IMR-90 (cell line): ENCODE results near the gene SLF1. TPM values are rescaled to one million over a fixed set of nuclear protein-coding genes. Genes with fewer than 3 reads are reported as not detected.

Experiments
- ATAC-seq: fragments of 200-7000 bp; cut with Tn5 transposase; 2 replicates; pipeline ENCODE4 v1.9.1; 2020; ENCODE audit warnings: low read depth, mild to moderate bottlenecking, moderate library complexity
- BruUV-seq: library from RNA; stranded (reverse); fragments of 400-500 nt; replicated peaks from 2 replicates; lab custom pipeline; 2021; lab: Mats Ljungman, UMichigan
- CTCF ChIA-PET: fragments of 300-600 bp; formaldehyde crosslinking; extraction: SDS; loops from one replicate; lab custom pipeline; 2021; ENCODE audit warnings: antibody characterized with exemption; lab: Yijun Ruan, JAX
- POLR2A ChIA-PET: fragments of 300-600 bp; sonication (Branson Sonifier 250); formaldehyde crosslinking; loops from one replicate; lab custom pipeline; 2022; ENCODE audit warnings: antibody characterized with exemption; ENCODE audit not compliant: unreplicated experiment; lab: Charles Lee
- DNase-seq: peaks from one replicate; pipeline ENCODE4 v3.0.0; 2013
- H2AFZ ChIP-seq: replicated peaks from 2 replicates; pipeline ENCODE3; 2013; ENCODE audit warnings: low read length, mild to moderate bottlenecking; ENCODE audit not compliant: poor library complexity
- H2AK5ac ChIP-seq: 2 replicates; pipeline ENCODE4 v1.6.1; 2013; ENCODE audit warnings: low read depth, low read length, inconsistent platforms
- H2AK9ac ChIP-seq: replicated peaks from 2 replicates; pipeline ENCODE3; 2013; ENCODE audit warnings: mild to moderate bottlenecking, low read depth, low read length, moderate library complexity; ENCODE audit not compliant: poor library complexity
- H2BK120ac ChIP-seq: 2 replicates; pipeline ENCODE4 v1.6.1; 2013; ENCODE audit warnings: low read depth, low read length, inconsistent platforms
- H2BK15ac ChIP-seq: 3 replicates; pipeline ENCODE4 v1.6.1; 2013; ENCODE audit warnings: low read depth, low read length, inconsistent platforms
- H2BK20ac ChIP-seq: 2 replicates; pipeline ENCODE4 v1.6.1; 2013; ENCODE audit warnings: low read depth, mild to moderate bottlenecking, inconsistent platforms, low read length, moderate library complexity
- H2BK5ac ChIP-seq: 2 replicates; pipeline ENCODE4 v1.6.1; 2013; ENCODE audit warnings: mild to moderate bottlenecking, low read depth, low read length, inconsistent platforms; ENCODE audit not compliant: poor library complexity, severe bottlenecking
- H3K14ac ChIP-seq: replicated peaks from 2 replicates; pipeline ENCODE4 v1.6.1; 2013; ENCODE audit warnings: low read depth, low read length, inconsistent platforms
- H3K18ac ChIP-seq: 2 replicates; pipeline ENCODE4 v1.6.1; 2013; ENCODE audit warnings: low read depth, low read length, control low read depth
- H3K23ac ChIP-seq: 2 replicates; pipeline ENCODE4 v1.6.1; 2013; ENCODE audit warnings: low read depth, low read length, inconsistent platforms
- H3K27ac ChIP-seq: 2 replicates; pipeline ENCODE4 v1.5.1; 2013; ENCODE audit warnings: mild to moderate bottlenecking, control low read depth, low read length; ENCODE audit not compliant: insufficient read depth
- H3K27me3 ChIP-seq: 2 replicates; pipeline ENCODE4 v1.6.1; 2013; ENCODE audit warnings: low read length; ENCODE audit not compliant: control insufficient read depth, insufficient read depth
- H3K36me3 ChIP-seq: 2 replicates; pipeline ENCODE4 v1.6.1; 2013; ENCODE audit warnings: low read length, mixed read lengths; ENCODE audit not compliant: control insufficient read depth, insufficient read depth
- H3K4ac ChIP-seq: 2 replicates; pipeline ENCODE4 v1.6.1; 2013; ENCODE audit warnings: low read depth, low read length, inconsistent platforms
- H3K4me1 ChIP-seq: 2 replicates; pipeline ENCODE4 v1.6.1; 2013; ENCODE audit warnings: low read length, mixed read lengths; ENCODE audit not compliant: control insufficient read depth, insufficient read depth
- H3K4me2 ChIP-seq: 2 replicates; pipeline ENCODE4 v1.6.1; 2013; ENCODE audit warnings: low read depth, mild to moderate bottlenecking, control low read depth, low read length, moderate library complexity
- H3K4me3 ChIP-seq: 2 replicates; pipeline ENCODE4 v1.5.1; 2013; ENCODE audit warnings: low read depth, mild to moderate bottlenecking, control low read depth, low read length, moderate library complexity; ENCODE audit not compliant: insufficient read depth
- H3K56ac ChIP-seq: 2 replicates; pipeline ENCODE4 v1.6.1; 2013; ENCODE audit warnings: low read length, inconsistent platforms; ENCODE audit not compliant: insufficient read depth; ENCODE audit errors: extremely low read depth
- H3K79me1 ChIP-seq, 2 experiments: 2 replicates each; pipeline ENCODE4 v1.6.1; 2013; ENCODE audit warnings: low read length in 2 of 2, inconsistent platforms in 1 of 2, low read depth in 1 of 2
- H3K9ac ChIP-seq: 2 replicates; pipeline ENCODE4 v1.6.1; 2013; ENCODE audit warnings: low read depth, low read length, control low read depth
- H3K9me1 ChIP-seq: 2 replicates; pipeline ENCODE4 v1.6.1; 2013; ENCODE audit warnings: low read length, inconsistent platforms; ENCODE audit not compliant: insufficient read depth
- H3K9me3 ChIP-seq: 2 replicates; pipeline ENCODE4 v1.6.1; 2013; ENCODE audit warnings: low read length; ENCODE audit not compliant: control insufficient read depth, insufficient read depth
- H4K20me1 ChIP-seq: 2 replicates; pipeline ENCODE4 v1.6.1; 2013; ENCODE audit warnings: low read length, inconsistent platforms; ENCODE audit not compliant: insufficient read depth
- H4K5ac ChIP-seq: 2 replicates; pipeline ENCODE4 v1.6.1; 2013; ENCODE audit warnings: mild to moderate bottlenecking, low read depth, low read length, control low read depth
- H4K8ac ChIP-seq, 2 experiments: 2 replicates each; pipeline ENCODE4 v1.6.1; 2013; ENCODE audit warnings: low read depth in 2 of 2, low read length in 2 of 2, control low read depth in 1 of 2, inconsistent platforms in 1 of 2
- H4K91ac ChIP-seq: 2 replicates; pipeline ENCODE4 v1.6.1; 2013; ENCODE audit warnings: low read depth, low read length, inconsistent platforms; ENCODE audit not compliant: insufficient read depth
- BHLHE40 ChIP-seq: fragments of 150-350 bp; IDR thresholded peaks from 2 replicates; pipeline ENCODE4 v1.6.1; 2016; ENCODE audit warnings: mild to moderate bottlenecking, low read depth, low read length
- MAZ ChIP-seq: IDR thresholded peaks from 2 replicates; pipeline ENCODE4 v1.6.1; 2012; ENCODE audit warnings: low read depth, mild to moderate bottlenecking, low read length, improper control_type of control experiment, moderate library complexity, borderline replicate concordance
- MXI1 ChIP-seq: IDR thresholded peaks from 2 replicates; pipeline ENCODE4 v1.6.1; 2012; ENCODE audit warnings: low read depth, mild to moderate bottlenecking, low read length, moderate library complexity, borderline replicate concordance
- NFE2L2 ChIP-seq: fragments of 150-350 bp; IDR thresholded peaks from 2 replicates; pipeline ENCODE4 v1.6.1; 2016; ENCODE audit warnings: low read depth, mild to moderate bottlenecking, low read length
- POLR2A ChIP-seq: IDR thresholded peaks from 2 replicates; pipeline ENCODE4 v1.6.1; 2012; ENCODE audit warnings: mild to moderate bottlenecking, low read depth, low read length
- RAD21 ChIP-seq: IDR thresholded peaks from 2 replicates; pipeline ENCODE4 v1.6.1; 2012; ENCODE audit warnings: low read length, improper control_type of control experiment
- SMC3 ChIP-seq: fragments of 150-350 bp; IDR thresholded peaks from 2 replicates; pipeline ENCODE4 v1.6.1; 2016; ENCODE audit warnings: low read depth, mild to moderate bottlenecking, antibody characterized with exemption, low read length, moderate library complexity
- WGBS, 2 experiments: methylation state at CpG; one replicate each; pipeline versions ENCODE4 v1.1.5 to v1.1.7; 2013; ENCODE audit warnings: missing lambda C conversion rate in 2 of 2; ENCODE audit not compliant: insufficient read length in 1 of 2; ENCODE audit errors: extremely low coverage in 2 of 2; 5-methylcytosine and 5-hydroxymethylcytosine counted together
- dilution Hi-C: fragments of 300-500 bp; cut with HindIII; formaldehyde crosslinking; loops from one replicate; pipeline ENCODE4 v1.14.3; 2018; ENCODE audit warnings: low sequenced_read_pairs; ENCODE audit not compliant: unreplicated experiment
- in situ Hi-C: fragments of 300-500 bp; cut with MboI; formaldehyde crosslinking; loops from 3 replicates; pipeline ENCODE4 v1.14.3; 2019; ENCODE audit warnings: low sequenced_read_pairs, inconsistent platforms, mixed read lengths
- intact Hi-C: fragments of 100-400 bp; cut with micrococcal nuclease; formaldehyde crosslinking; loops from 2 replicates; pipeline ENCODE4 v1.10.0; 2022
- polyA plus RNA-seq, 3 experiments: library from polyadenylated mRNA; depleted of rRNA; stranded (reverse); fragments of >200 nt; gene quantifications; 2 replicates each; pipeline ENCODE4 v1.2.3, GENCODE V29; 2012; ENCODE audit warnings: low replicate concordance in 1 of 3
- total RNA-seq: library from RNA; depleted of rRNA; stranded (reverse); fragments of >200 nt; gene quantifications from 2 replicates; pipeline ENCODE4 v1.2.3, GENCODE V29; 2012
- TF ChIP-seq, protein P1 (sequence below): fragments of 150-350 bp; IDR thresholded peaks from 2 replicates; pipeline ENCODE4 v1.6.1; 2016; ENCODE audit warnings: low read depth, mild to moderate bottlenecking, low read length, moderate library complexity, borderline replicate concordance
- TF ChIP-seq, protein P2 (sequence below): conservative IDR thresholded peaks from 2 replicates; pipeline ENCODE4 v1.5.1; 2012; ENCODE audit warnings: mild to moderate bottlenecking, low read depth, low read length, improper control_type of control experiment

The SLF1 gene
- total and polyA plus RNA-seq, 2 of the 4 experiments (the other 2 are of a cell fraction), result 1.9 to 3.4 TPM

DNA sequence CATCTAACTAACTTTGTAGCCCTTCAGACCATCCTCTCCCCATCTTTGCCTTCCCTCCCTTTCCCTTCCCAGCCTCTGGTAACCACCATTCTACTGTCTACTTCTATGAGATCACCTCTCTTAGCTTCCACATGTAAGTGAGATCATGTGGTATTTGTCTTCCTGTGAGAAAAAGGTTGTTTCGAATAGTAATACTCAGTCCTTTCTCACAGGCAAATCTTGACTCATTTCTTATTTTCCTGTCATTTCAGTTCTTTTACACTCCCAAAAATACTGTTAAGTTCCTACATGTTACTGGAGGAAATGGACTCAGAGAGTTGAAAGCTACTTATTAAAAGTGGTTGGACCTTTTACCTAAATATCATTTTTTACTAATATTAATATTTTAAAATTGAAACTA lies 82.1 kb downstream of the SLF1 start:
- in situ Hi-C loops, result no loop called here
- H4K8ac ChIP-seq, result no peak overlapping the region
- no peak overlapping the region for H2AK9ac ChIP-seq
- CTCF ChIA-PET, result interaction anchor here (0.6 kb wide), 3 partner anchors 64 to 168 kb away, joined by 3 to 8 read pairs (median 3); no protein-coding TSS in a partner anchor
- no peak overlapping the region for H3K18ac ChIP-seq
- ATAC-seq (no peak), DNase-seq (no peak)
- dilution Hi-C loops, result no loop called here
- H3K27me3 ChIP-seq, result no peaks in the 10 kb centered on the region
- no peaks in the 10 kb centered on the region for H3K9me3 ChIP-seq
- no peak overlapping the region for H3K4me3 ChIP-seq
- no peak overlapping the region for H3K4ac ChIP-seq
- H3K56ac ChIP-seq, result no peak overlapping the region
- no peak overlapping the region for H2BK15ac ChIP-seq
- no peak overlapping the region for H4K91ac ChIP-seq
- TF ChIP-seq BHLHE40 (no peak), SMC3 (no peak), RAD21 (no peak), MXI1 (no peak), POLR2A (no peak), NFE2L2 (no peak), MAZ (no peak)
- TF ChIP-seq, protein P1, sequence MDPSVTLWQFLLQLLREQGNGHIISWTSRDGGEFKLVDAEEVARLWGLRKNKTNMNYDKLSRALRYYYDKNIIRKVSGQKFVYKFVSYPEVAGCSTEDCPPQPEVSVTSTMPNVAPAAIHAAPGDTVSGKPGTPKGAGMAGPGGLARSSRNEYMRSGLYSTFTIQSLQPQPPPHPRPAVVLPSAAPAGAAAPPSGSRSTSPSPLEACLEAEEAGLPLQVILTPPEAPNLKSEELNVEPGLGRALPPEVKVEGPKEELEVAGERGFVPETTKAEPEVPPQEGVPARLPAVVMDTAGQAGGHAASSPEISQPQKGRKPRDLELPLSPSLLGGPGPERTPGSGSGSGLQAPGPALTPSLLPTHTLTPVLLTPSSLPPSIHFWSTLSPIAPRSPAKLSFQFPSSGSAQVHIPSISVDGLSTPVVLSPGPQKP, result no peak
- TF ChIP-seq, protein P2, sequence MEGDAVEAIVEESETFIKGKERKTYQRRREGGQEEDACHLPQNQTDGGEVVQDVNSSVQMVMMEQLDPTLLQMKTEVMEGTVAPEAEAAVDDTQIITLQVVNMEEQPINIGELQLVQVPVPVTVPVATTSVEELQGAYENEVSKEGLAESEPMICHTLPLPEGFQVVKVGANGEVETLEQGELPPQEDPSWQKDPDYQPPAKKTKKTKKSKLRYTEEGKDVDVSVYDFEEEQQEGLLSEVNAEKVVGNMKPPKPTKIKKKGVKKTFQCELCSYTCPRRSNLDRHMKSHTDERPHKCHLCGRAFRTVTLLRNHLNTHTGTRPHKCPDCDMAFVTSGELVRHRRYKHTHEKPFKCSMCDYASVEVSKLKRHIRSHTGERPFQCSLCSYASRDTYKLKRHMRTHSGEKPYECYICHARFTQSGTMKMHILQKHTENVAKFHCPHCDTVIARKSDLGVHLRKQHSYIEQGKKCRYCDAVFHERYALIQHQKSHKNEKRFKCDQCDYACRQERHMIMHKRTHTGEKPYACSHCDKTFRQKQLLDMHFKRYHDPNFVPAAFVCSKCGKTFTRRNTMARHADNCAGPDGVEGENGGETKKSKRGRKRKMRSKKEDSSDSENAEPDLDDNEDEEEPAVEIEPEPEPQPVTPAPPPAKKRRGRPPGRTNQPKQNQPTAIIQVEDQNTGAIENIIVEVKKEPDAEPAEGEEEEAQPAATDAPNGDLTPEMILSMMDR, result no peak
- H2BK20ac ChIP-seq, result no peak overlapping the region
- no peak overlapping the region for H3K14ac ChIP-seq
- H4K5ac ChIP-seq, result no peak overlapping the region
- H3K9me1 ChIP-seq, result no peaks in the 10 kb centered on the region
- POLR2A ChIA-PET, result interaction anchor here (0.6 kb wide), 1 partner anchor 23 kb away, joined by 4 read pairs; no protein-coding TSS in a partner anchor
- intact Hi-C loops, result no loop called here
- H3K4me2 ChIP-seq, result no peak overlapping the region
- no peak overlapping the region for H3K27ac ChIP-seq
- H2AK5ac ChIP-seq, result no peak overlapping the region
- no peaks in the 10 kb centered on the region for H3K79me1 ChIP-seq
- no peaks in the 10 kb centered on the region for H3K36me3 ChIP-seq
- no peaks in the 10 kb centered on the region for H3K4me1 ChIP-seq
- no peak overlapping the region for H2BK5ac ChIP-seq
- no peak overlapping the region for H2BK120ac ChIP-seq
- no peaks in the 10 kb centered on the region for H4K20me1 ChIP-seq
- H2AFZ ChIP-seq, result no peak overlapping the region
- no peak overlapping the region for H3K23ac ChIP-seq
- no TSS peak for BruUV-seq
- no peak overlapping the region for H3K9ac ChIP-seq
- WGBS, 2 experiments, result no CpG with 5 or more reads among the region's 1 CpG
